Stimulated activated CD8-positive, alpha-beta memory T cell treated with anti-CD3 and anti-CD28 coated beads, Interleukin-15, amount 100 ng/mL, for 24 hours (primary cell): Measurements from ENCODE around the gene SLC6A9.
A peak's percentile ranks its signal among the peaks of the same experiment; 100 is the strongest.

ENCODE experiments used
- DNase-seq: peaks from one replicate; pipeline ENCODE4 v3.0.0-alpha.2; 2020; ENCODE audit warnings: low read depth

SLC6A9 gene

GRCh38 chr1:44048532-44049215, 17.4 kb upstream of the SLC6A9 start:
- no peak for DNase-seq

- DNase-seq: no peak
These were observed 15.9 kb upstream of the SLC6A9 start for GRCh38 chr1:44047131-44047530.

GRCh38 chr1:44045064-44045463, 13.8 kb upstream of the SLC6A9 start:
- no peak for DNase-seq

DNA sequence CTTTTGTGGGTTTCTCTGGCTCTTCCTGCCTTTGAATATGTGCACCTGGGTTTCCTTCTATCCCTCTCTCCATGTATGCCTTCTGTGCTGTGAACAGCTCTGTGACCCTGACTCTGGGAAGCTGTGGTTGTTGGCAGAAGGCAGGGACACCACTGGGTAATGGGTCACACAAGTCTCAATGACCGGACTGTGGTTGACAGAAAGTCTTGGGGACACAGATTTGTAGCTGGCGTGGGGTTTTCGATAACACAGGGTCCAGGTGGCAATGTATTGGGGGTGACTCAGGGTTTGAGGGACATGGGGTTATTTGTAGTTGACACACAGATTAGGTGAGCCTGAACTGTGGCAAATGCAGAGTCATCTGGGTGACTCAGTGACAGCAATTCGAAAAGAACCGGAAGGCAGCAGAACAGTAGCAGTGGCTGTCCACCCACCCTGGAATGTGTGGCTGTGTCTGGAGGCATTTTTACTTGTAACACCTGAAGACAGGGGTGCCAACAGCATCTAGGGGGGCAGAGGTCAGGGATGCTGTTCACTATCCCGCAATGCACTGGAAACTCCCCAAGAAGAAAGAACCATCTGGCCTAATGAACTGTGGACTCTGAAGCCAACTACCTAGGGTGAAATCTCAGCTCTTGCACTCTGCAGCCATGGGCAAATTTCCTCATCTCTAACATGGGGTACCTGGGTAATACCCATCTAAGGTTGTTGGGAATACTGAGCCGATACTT, 13.0 kb upstream of the SLC6A9 start:
- DNase-seq: no peak

GRCh38 chr1:44043176-44044070, 12.2 kb upstream of the SLC6A9 start:
- no peak for DNase-seq

- no peak for DNase-seq
These were observed 9.6 kb upstream of the SLC6A9 start for GRCh38 chr1:44040846-44041245.

DNA sequence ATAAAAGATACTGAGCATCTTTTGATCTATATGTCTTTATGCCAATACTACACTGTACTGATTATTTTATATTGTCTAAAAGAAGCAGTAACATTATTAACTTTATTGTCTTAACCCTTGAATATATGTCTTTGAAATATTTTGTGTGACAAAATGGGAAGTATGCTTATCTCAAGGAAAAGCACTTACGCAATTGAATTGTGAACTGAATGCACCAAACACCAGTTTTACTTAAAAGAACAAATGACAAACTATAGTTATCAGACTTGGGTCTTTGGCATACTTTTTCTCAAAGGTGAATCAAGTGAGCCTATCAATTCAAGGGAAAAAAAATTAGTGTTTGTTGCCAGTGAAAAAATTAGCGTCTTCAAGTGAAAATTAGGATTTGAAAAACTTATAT, 9.2 kb upstream of the SLC6A9 start:
- DNase-seq: no peak

GRCh38 chr1:44038876-44039657, 7.8 kb upstream of the SLC6A9 start:
- DNase-seq: no peak

DNA sequence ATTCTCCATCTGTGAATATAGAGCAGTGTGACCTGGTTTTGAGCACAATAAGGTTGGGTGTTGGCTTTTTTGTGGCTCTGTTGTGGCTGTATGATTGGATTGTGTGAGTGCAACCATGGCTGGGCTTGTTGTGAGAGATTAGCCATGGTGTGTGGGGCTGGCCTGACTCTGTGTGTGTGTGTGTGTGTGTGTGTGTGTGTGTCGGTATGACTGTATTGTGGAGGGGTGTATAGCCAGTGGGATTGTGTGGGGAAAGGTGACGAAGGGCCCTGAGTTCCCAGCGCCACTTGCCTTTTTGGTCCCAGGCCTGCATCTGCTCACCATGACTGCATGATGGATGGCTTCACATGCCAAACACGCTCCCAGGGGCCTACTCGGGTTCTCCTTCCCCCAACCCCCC, 5.9 kb upstream of the SLC6A9 start:
- no peak for DNase-seq

GRCh38 chr1:44036409-44037139, 5.3 kb upstream of the SLC6A9 start:
- DNase-seq: peak; percentile 17

- no peak for DNase-seq
These were observed 4.6 kb upstream of the SLC6A9 start for GRCh38 chr1:44035726-44036408.

- no peak for DNase-seq
These were observed 3.9 kb upstream of the SLC6A9 start for GRCh38 chr1:44034976-44035716.

- no peak for DNase-seq
These were observed 3.2 kb upstream of the SLC6A9 start for GRCh38 chr1:44034423-44034822.

DNA sequence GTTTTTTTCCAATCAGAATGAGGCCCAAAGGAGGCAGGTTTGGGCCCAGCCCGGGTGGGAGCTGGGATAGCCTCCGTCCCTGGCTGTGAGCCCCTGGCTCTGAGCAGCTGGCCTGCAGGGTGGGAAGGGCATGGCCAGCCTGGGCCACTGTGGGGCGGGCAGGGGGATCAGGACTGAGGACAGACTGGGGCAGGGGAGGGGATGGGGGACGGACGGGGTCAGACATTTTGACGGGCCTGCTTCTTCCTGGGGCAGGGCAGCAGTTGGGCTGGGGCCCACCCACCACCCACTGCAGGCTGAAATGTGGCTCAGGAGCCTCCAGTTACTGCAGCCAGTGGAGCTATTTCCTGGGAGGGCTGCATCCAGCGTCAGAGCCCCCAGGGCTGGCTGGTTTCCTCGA, 2.5 kb upstream of the SLC6A9 start:
- no peak for DNase-seq

- DNase-seq: no peak
These were observed 1.8 kb upstream of the SLC6A9 start for GRCh38 chr1:44033041-44033575.

GRCh38 chr1:44032170-44032790, 1.0 kb upstream of the SLC6A9 start:
- no peak for DNase-seq

DNA sequence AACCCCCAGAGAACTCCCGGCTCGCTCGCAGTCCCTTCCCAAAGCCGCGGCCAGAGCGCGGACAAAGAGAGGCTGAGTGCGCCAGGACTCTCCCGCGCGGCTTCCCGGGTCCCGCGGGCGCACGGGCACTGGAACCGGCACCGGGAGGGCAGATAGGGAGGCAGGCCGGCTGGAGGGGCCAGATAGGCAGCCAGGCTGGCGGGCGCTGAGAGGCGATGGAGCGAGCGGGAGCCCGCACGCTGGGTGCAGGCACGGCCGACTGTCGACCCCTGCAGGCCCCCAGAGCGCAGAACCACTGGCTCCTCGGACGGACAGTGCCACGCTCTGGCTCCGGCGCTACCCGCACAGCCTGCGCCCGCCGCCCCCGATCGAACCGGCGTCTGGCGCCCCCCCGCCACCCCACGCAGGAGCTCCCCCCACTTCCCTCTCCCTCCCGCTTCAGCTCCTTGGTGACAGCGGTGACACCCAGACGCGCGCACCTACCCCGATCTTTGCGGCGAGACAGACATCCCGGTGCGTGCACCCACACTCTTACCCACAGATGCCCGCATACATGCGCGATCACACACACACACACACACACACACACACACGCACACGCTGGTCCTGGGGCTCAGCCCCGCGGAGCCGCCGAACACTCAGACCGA, 534 bp downstream of the SLC6A9 start:
- DNase-seq: no peak

- DNase-seq: peak; percentile 66
These were observed 1.2 kb downstream of the SLC6A9 start for GRCh38 chr1:44029911-44030604.
